Mucosa of rectum (tissue), 2 donors: ENCODE results near the gene KCNK3.

ENCODE experiments used
- H3K27ac ChIP-seq, 2 donors: one replicate each; pipeline ENCODE4 v1.7.0; 2013; ENCODE audit warnings: inconsistent platforms in 2 of 2, low read depth in 2 of 2, low read length in 2 of 2
- H3K27me3 ChIP-seq, 2 donors: one replicate each; pipeline ENCODE4 v1.7.0; 2013; ENCODE audit warnings: low read length in 2 of 2; ENCODE audit not compliant: control insufficient read depth in 2 of 2, insufficient read depth in 2 of 2
- H3K36me3 ChIP-seq, 2 donors: one replicate each; pipeline ENCODE4 v1.7.0; 2013; ENCODE audit warnings: low read length in 2 of 2; ENCODE audit not compliant: control insufficient read depth in 2 of 2, insufficient read depth in 2 of 2
- H3K4me1 ChIP-seq, 2 donors: one replicate each; pipeline ENCODE4 v1.7.0; 2013; ENCODE audit warnings: low read length in 2 of 2, mild to moderate bottlenecking in 1 of 2; ENCODE audit not compliant: control insufficient read depth in 2 of 2, insufficient read depth in 2 of 2
- H3K4me3 ChIP-seq, 2 donors: one replicate each; pipeline ENCODE4 v1.7.0; 2013; ENCODE audit warnings: low read length in 2 of 2
- H3K9ac ChIP-seq, 2 donors: one replicate each; pipeline ENCODE4 v1.7.0; 2013; ENCODE audit warnings: low read length in 2 of 2, low read depth in 1 of 2, mild to moderate bottlenecking in 1 of 2
- H3K9me3 ChIP-seq, 2 donors: one replicate each; pipeline ENCODE4 v1.7.0; 2013; ENCODE audit warnings: low read length in 2 of 2; ENCODE audit not compliant: control insufficient read depth in 2 of 2
- donor health status: healthy.
- donor health status: Normal muscosa, but diverticular disease.

KCNK3 gene

GRCh38 chr2:26727641-26728561 lies 35.4 kb downstream of the KCNK3 start:
- Histone ChIP-seq H3K27me3 (peaks cover 0 to 4% of the 10 kb centered on the region in 2 donors), H3K36me3 (no peaks in the 10 kb centered on the region), H3K4me3 (no peak overlapping the region), H3K4me1 (peaks cover 6 to 14% of the 10 kb centered on the region in 2 donors), H3K27ac (no peak overlapping the region), H3K9ac (no peak overlapping the region), H3K9me3 (no peaks in the 10 kb centered on the region)

- H3K4me3 ChIP-seq: no peak overlapping the region
- H3K27ac ChIP-seq: no peak overlapping the region
- H3K27me3 ChIP-seq: peaks cover 0 to 4% of the 10 kb centered on the region in 2 donors
- peaks cover under 1 to 4% of the 10 kb centered on the region in 2 donors for H3K4me1 ChIP-seq
- no peak overlapping the region for H3K9ac ChIP-seq
- H3K9me3 ChIP-seq: no peaks in the 10 kb centered on the region
- no peaks in the 10 kb centered on the region for H3K36me3 ChIP-seq
These were observed 36.8 kb downstream of the KCNK3 start for GRCh38 chr2:26729311-26729710.

- Histone ChIP-seq H3K27ac (no peak overlapping the region), H3K4me3 (no peak overlapping the region), H3K36me3 (no peaks in the 10 kb centered on the region), H3K4me1 (peaks cover 0 to 2% of the 10 kb centered on the region in 2 donors), H3K9ac (no peak overlapping the region), H3K9me3 (no peaks in the 10 kb centered on the region), H3K27me3 (peaks cover 0 to 4% of the 10 kb centered on the region in 2 donors)
These were observed 38.2 kb downstream of the KCNK3 start for GRCh38 chr2:26730549-26731344.

- Histone ChIP-seq H3K27ac (no peak overlapping the region), H3K9ac (no peak overlapping the region), H3K4me3 (no peak overlapping the region), H3K36me3 (no peaks in the 10 kb centered on the region), H3K9me3 (no peaks in the 10 kb centered on the region), H3K4me1 (peaks cover 0 to 2% of the 10 kb centered on the region in 2 donors), H3K27me3 (peaks cover 0 to 4% of the 10 kb centered on the region in 2 donors)
These were observed 39.2 kb downstream of the KCNK3 start for GRCh38 chr2:26731714-26732113.

GRCh38 chr2:26732446-26732845 lies 39.9 kb downstream of the KCNK3 start:
- Histone ChIP-seq H3K9me3 (no peaks in the 10 kb centered on the region), H3K4me3 (no peak overlapping the region), H3K9ac (no peak overlapping the region), H3K27me3 (peaks cover 0 to 4% of the 10 kb centered on the region in 2 donors), H3K4me1 (peaks cover 0 to 2% of the 10 kb centered on the region in 2 donors), H3K36me3 (no peaks in the 10 kb centered on the region), H3K27ac (no peak overlapping the region)

- H3K27me3 ChIP-seq: no peaks in the 10 kb centered on the region
- no peak overlapping the region for H3K4me3 ChIP-seq
- H3K36me3 ChIP-seq: no peaks in the 10 kb centered on the region
- H3K4me1 ChIP-seq: peaks cover 0 to 2% of the 10 kb centered on the region in 2 donors
- H3K9ac ChIP-seq: no peak overlapping the region
- no peaks in the 10 kb centered on the region for H3K9me3 ChIP-seq
- H3K27ac ChIP-seq: no peak overlapping the region
These were observed 40.9 kb downstream of the KCNK3 start for GRCh38 chr2:26733413-26733812.

GRCh38 chr2:26735097-26735496 lies 42.6 kb downstream of the KCNK3 start:
- Histone ChIP-seq H3K36me3 (no peaks in the 10 kb centered on the region), H3K4me1 (peaks cover 0 to 2% of the 10 kb centered on the region in 2 donors), H3K27me3 (no peaks in the 10 kb centered on the region), H3K9me3 (no peaks in the 10 kb centered on the region), H3K4me3 (no peak overlapping the region), H3K9ac (no peak overlapping the region), H3K27ac (no peak overlapping the region)

- Histone ChIP-seq H3K4me3 (no peak overlapping the region), H3K36me3 (no peaks in the 10 kb centered on the region), H3K9me3 (no peaks in the 10 kb centered on the region), H3K27ac (no peak overlapping the region), H3K4me1 (peaks cover 0 to 2% of the 10 kb centered on the region in 2 donors), H3K27me3 (no peaks in the 10 kb centered on the region), H3K9ac (no peak overlapping the region)
These were observed 43.5 kb downstream of the KCNK3 start for GRCh38 chr2:26735883-26736588.

GRCh38 chr2:26737221-26737620 lies 44.7 kb downstream of the KCNK3 start:
- no peak overlapping the region for H3K9ac ChIP-seq
- H3K9me3 ChIP-seq: no peaks in the 10 kb centered on the region
- no peaks in the 10 kb centered on the region for H3K27me3 ChIP-seq
- H3K4me1 ChIP-seq: peaks cover 0 to 2% of the 10 kb centered on the region in 2 donors
- no peaks in the 10 kb centered on the region for H3K36me3 ChIP-seq
- no peak overlapping the region for H3K4me3 ChIP-seq
- no peak overlapping the region for H3K27ac ChIP-seq
